Measurements from ENCODE around the gene FRG1.
A peak's percentile ranks its signal among the peaks of the same experiment; 100 is the strongest.
"Not testable (repeated sequence)": the region's sequence is repeated elsewhere in the genome, so short reads cannot be mapped to it uniquely, and the experiment has no call there.

Gene FRG1

GRCh38 chr4:189917161-189917891, 23.3 kb upstream of the FRG1 start (continued):
- TF ChIP-seq YY1 (tag by site-specific recombination; IDR thresholded peaks at IDR 0.05) (no peak), ZNF248 (tag by site-specific recombination; IDR thresholded peaks at IDR 0.05) (no peak), ZNF692 (tag by site-specific recombination; IDR thresholded peaks at IDR 0.05) (no peak), ZNF211 (tag by site-specific recombination; IDR thresholded peaks at IDR 0.05; ENCODE audit: low read depth) (no peak), ZNF138 (tag by site-specific recombination; IDR thresholded peaks at IDR 0.05; ENCODE audit: borderline replicate concordance) (no peak), ZNF529 (tag by site-specific recombination; IDR thresholded peaks at IDR 0.05; ENCODE audit: insufficient replicate concordance) (no peak), ZNF701 (tag by site-specific recombination; IDR thresholded peaks at IDR 0.05) (no peak), ZNF596 (tag by site-specific recombination; IDR thresholded peaks at IDR 0.05) (no peak), ZNF558 (tag by site-specific recombination; IDR thresholded peaks at IDR 0.05) (no peak)

GRCh38 chr4:189921058-189921457, 19.6 kb upstream of the FRG1 start:
- no peaks in the 10 kb centered on the region for H3K36me3 ChIP-seq (ENCODE audit: control insufficient read depth in 2 of 2, insufficient read depth in 1 of 2, low read length in 2 of 2)
- H3K9me3 ChIP-seq (ENCODE audit: control insufficient read depth, insufficient read depth, low read depth, low read length) = no peaks in the 10 kb centered on the region
- ChIA-PET POLR2A (no interaction called here), CTCF (no interaction called here)
- no peaks in the 10 kb centered on the region for H3K4me1 ChIP-seq (ENCODE audit: control insufficient read depth, insufficient read depth, low read length)
- no peak overlapping the region for H3K4me3 ChIP-seq (ENCODE audit: low read depth, low read length)
- H3K27ac ChIP-seq (ENCODE audit: extremely low read depth, low read depth, low read length) = no peak overlapping the region
- TF ChIP-seq ZNF510 (tag by site-specific recombination; IDR thresholded peaks at IDR 0.05; ENCODE audit: insufficient replicate concordance) (no peak), SETDB1 (IDR thresholded peaks at IDR 0.05; ENCODE audit: insufficient read length, low read length) (peak; percentile 80)

- POLR2A ChIA-PET; H3K4me1 ChIP-seq (ENCODE audit: control insufficient read depth, insufficient read depth, low read length): not testable (repeated sequence)
These were observed 13.9 kb upstream of the FRG1 start for GRCh38 chr4:189926742-189927141.

GRCh38 chr4:189941005-189941450, 356 bp downstream of the FRG1 start:
- Histone ChIP-seq H3K9me3 (ENCODE audit: control insufficient read depth, insufficient read depth, low read depth, low read length) (no peaks in the 10 kb centered on the region), H3K4me3 (ENCODE audit: low read depth, low read length) (peak overlapping the region; percentile 94), H3K4me1 (ENCODE audit: control insufficient read depth, insufficient read depth, low read length) (no peaks in the 10 kb centered on the region), H3K36me3 (ENCODE audit: control insufficient read depth in 2 of 2, insufficient read depth in 1 of 2, low read length in 2 of 2) (no peaks in the 10 kb centered on the region), H3K27ac (ENCODE audit: extremely low read depth, low read depth, low read length) (peak overlapping the region; percentile 40)
- CTCF ChIA-PET = interaction anchor here (0.5 to 0.8 kb wide), 3 partner anchors 10 to 660 kb away, joined by 3 to 4 read pairs (median 3); no protein-coding TSS in a partner anchor
- peak; percentile 49; the same call in 1 of the 2 replicates for TF ChIP-seq GLIS2 (tag by site-specific recombination; IDR thresholded peaks at IDR 0.05)
- TF ChIP-seq ZNF175 (tag by site-specific recombination; IDR thresholded peaks at IDR 0.05) = no peak
- TF ChIP-seq EGR2 (tag by site-specific recombination; IDR thresholded peaks at IDR 0.05; ENCODE audit: low read depth) = peak; percentile 71; the same call in 1 of the 2 replicates
- 0 out of 2 replicates have a peak, but pooled peaks have one; percentile 7 for TF ChIP-seq GLIS1 (tag by site-specific recombination; IDR thresholded peaks at IDR 0.05)
- TF ChIP-seq GFI1B (tag by site-specific recombination; IDR thresholded peaks at IDR 0.05) = no peak
- 0 out of 2 replicates have a peak, but pooled peaks have one; percentile 6 for TF ChIP-seq ZNF600 (tag by site-specific recombination; IDR thresholded peaks at IDR 0.05)
- no peak for TF ChIP-seq ZNF514 (tag by site-specific recombination; IDR thresholded peaks at IDR 0.05)
- no peak for TF ChIP-seq ZNF350 (tag by site-specific recombination; IDR thresholded peaks at IDR 0.05)
- POLR2A ChIA-PET = interaction anchor here (1.0 kb wide), 1 partner anchor 8 kb away, joined by 5 read pairs; no protein-coding TSS in a partner anchor

More at GRCh38 chr4:189926742-189927141, 13.9 kb upstream of the FRG1 start:
- H3K9me3 ChIP-seq (ENCODE audit: control insufficient read depth, insufficient read depth, low read depth, low read length); H3K4me3 ChIP-seq (ENCODE audit: low read depth, low read length); H3K36me3 ChIP-seq (ENCODE audit: control insufficient read depth in 2 of 2, insufficient read depth in 1 of 2, low read length in 2 of 2); H3K27ac ChIP-seq (ENCODE audit: extremely low read depth, low read depth, low read length); CTCF ChIA-PET: not testable (repeated sequence)

All from HEK293 (cell line).